Measurements from ENCODE around the gene PRAMEF9. TPM values are rescaled to one million over a fixed set of nuclear protein-coding genes. Genes with fewer than 3 reads are reported as not detected.
"Not testable (repeated sequence)": the region's sequence is repeated elsewhere in the genome, so short reads cannot be mapped to it uniquely, and the experiment has no call there.

The PRAMEF9 gene
- not detected for total RNA-seq

DNA sequence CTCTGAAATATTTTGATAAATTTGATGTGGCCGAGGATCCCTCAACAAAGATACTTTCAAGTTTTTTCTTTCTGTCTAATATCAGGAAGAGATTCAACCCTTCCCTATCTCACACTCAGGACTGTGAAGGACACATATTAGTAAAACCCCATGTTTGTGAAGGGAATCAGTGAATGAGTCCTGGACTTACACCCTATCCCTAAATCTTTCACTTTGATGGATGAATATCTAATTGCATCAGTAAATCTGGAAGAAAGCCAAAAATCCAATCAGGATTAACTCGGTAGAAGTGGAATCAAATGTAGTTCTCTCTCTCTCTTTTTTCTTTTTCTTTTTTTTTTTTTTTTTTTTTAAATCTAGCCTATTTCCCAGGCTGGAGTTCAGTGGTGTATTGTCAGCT is at the start of gene PRAMEF9:
Gene PRAMEF9 (plus strand): TSS at position 301 of the 400 bp plus-strand sequence. CDS start 3,433 bp downstream, outside the sequence.
- H3K36me3 ChIP-seq; H3K4me3 ChIP-seq; DNase-seq; H3K9me3 ChIP-seq; H3K4me1 ChIP-seq; H3K27me3 ChIP-seq; intact Hi-C loops (cut with DNase I; ENCODE audit: low total_unique reads); H3K27ac ChIP-seq: not testable (repeated sequence)

DNA sequence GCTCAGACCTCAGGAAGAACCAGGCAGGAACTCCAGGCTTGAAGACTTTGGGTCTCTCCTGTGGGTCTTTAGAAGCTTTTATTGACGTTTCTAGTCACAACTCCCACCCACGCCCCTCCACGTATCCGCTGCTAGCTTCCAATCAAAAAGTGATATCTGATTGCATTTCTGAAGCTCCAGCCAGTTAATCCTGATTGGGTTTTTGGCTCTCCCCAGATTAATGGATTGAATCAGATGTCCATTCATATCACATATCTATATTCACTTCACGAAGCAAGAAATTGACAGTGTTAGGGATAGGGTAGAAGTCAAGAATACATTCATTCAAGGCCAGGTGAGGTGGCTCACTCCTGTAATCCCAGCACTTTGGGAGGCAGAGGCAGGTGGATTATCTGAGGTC is 15.7 kb upstream of the PRAMEF9 start, which contains the start of gene PRAMEF26:
Gene PRAMEF26 (minus strand): TSS at position 101 of the 400 bp plus-strand sequence. CDS start 2,914 bp downstream, outside the sequence.
- H3K27me3 ChIP-seq; H3K9me3 ChIP-seq; DNase-seq; intact Hi-C loops (cut with DNase I; ENCODE audit: low total_unique reads); H3K4me1 ChIP-seq; H3K27ac ChIP-seq; H3K4me3 ChIP-seq; H3K36me3 ChIP-seq: not testable (repeated sequence)

DNA sequence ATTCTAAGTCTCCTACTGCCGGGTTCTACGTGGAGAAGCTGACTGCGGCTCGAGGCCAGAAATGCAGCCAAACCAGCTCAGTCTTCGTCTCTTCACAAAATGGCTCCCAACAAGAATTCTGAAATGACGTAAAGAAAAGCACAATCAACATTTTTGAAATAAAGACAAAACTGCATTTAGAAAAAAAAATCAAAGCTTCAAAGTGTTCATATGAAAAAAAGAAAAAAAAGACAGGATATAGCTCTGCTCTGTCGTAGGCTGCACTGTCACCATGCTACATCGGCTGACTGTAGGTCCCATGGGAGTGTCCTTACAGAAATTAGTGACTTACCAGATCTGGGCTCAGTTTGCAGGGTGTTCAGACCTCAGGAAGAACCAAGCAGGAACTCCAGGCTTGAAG is 6.1 kb upstream of the PRAMEF9 start, which contains the start of gene HNRNPCL4:
Gene HNRNPCL4 (minus strand): TSS at position 101 of the 400 bp plus-strand sequence. CDS start 164 bp downstream, outside the sequence.
- intact Hi-C loops (cut with DNase I; ENCODE audit: low total_unique reads); H3K4me3 ChIP-seq; DNase-seq; H3K36me3 ChIP-seq; H3K4me1 ChIP-seq; H3K27me3 ChIP-seq; H3K27ac ChIP-seq; H3K9me3 ChIP-seq: not testable (repeated sequence)

DNA sequence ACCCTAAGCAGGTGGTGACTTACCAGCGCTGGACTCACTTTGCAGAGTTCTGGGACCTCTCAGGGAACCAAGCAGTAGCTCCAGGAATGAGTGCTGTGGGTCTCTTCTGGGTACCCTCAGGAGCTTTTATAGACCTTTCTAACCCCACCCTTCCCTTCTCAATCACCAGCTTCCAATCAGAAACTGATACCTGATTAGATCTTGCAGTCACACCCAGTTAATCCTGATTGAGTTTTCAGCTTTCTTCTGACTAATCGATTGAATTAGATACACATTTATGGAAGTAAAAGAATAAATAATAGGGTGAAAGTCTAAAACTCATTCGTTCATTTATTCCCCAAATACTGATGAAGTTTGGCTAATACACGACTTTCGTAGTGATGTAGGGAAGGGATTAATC is 29.7 kb downstream of the PRAMEF9 start, which contains the start of gene PRAMEF13:
Gene PRAMEF13 (minus strand): TSS at position 101 of the 400 bp plus-strand sequence. CDS start 1,820 bp downstream, outside the sequence.
- H3K36me3 ChIP-seq; H3K4me3 ChIP-seq; H3K27me3 ChIP-seq; H3K9me3 ChIP-seq; intact Hi-C loops (cut with DNase I; ENCODE audit: low total_unique reads); DNase-seq; H3K4me1 ChIP-seq; H3K27ac ChIP-seq: not testable (repeated sequence)

DNA sequence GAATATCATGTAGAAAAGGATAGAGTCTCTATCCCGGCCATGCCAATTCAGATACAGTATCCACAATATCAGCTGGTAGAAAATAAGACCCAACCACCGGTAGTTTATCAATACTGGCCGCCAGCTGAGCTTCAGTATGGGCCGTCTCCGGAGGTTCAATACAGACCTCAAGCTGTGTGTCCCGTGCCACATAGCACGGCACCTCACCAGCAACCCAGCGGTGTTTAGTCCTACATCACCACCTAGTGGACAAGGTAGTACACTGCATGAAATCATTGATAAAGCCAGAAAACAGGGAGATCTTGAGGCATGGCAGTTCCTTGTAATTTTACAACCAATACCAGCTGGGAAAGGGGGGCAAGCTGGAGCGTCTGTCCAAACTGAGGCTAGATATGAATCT is 37.1 kb downstream of the PRAMEF9 start:
- H3K9me3 ChIP-seq; H3K4me3 ChIP-seq; H3K4me1 ChIP-seq; DNase-seq; H3K36me3 ChIP-seq; H3K27ac ChIP-seq; H3K27me3 ChIP-seq; intact Hi-C loops (cut with DNase I; ENCODE audit: low total_unique reads): not testable (repeated sequence)

DNA sequence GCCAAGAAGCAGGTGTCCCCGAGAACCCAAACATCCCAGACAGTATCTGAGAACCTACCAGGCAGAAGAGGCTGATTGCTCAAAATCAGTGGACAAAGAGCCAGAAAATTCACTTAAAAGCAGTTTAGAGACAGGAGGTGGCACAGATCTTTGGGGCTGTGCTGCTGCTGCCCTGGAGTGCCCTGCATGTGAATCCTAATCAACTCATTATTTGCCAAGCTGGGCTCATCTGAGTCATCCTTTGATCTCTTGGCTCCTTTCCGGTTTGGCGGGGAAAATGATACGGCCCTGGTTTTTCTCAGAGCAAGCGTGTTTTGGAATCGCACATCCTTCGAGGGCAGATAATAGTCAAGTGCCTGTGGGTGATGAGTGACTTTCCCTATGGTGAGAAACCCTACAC is 45.0 kb downstream of the PRAMEF9 start:
- DNase-seq; H3K4me3 ChIP-seq; H3K9me3 ChIP-seq; intact Hi-C loops (cut with DNase I; ENCODE audit: low total_unique reads); H3K36me3 ChIP-seq; H3K27ac ChIP-seq; H3K4me1 ChIP-seq; H3K27me3 ChIP-seq: not testable (repeated sequence)

DNA sequence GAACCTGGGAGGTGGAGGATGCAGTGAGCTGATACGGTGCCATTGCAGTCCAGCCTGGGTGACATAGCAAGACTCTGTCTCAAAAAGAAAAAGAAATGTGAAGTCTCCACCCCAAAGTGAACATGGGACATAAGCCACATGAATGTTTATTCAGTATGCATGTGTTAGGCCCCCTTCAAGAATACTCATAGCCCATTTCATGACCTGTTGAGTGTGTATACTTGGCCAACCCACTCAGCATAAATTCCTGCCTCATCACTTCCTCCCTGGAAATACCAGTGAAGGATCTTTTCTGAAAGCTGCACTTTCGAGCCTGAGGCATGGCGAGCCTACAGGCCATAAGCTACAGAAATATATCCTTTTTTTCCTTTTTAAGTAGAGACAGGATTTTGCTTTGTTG is 47.6 kb downstream of the PRAMEF9 start:
- H3K36me3 ChIP-seq; H3K9me3 ChIP-seq; intact Hi-C loops (cut with DNase I; ENCODE audit: low total_unique reads); H3K27me3 ChIP-seq; H3K4me3 ChIP-seq; H3K27ac ChIP-seq; DNase-seq; H3K4me1 ChIP-seq: not testable (repeated sequence)

DNA sequence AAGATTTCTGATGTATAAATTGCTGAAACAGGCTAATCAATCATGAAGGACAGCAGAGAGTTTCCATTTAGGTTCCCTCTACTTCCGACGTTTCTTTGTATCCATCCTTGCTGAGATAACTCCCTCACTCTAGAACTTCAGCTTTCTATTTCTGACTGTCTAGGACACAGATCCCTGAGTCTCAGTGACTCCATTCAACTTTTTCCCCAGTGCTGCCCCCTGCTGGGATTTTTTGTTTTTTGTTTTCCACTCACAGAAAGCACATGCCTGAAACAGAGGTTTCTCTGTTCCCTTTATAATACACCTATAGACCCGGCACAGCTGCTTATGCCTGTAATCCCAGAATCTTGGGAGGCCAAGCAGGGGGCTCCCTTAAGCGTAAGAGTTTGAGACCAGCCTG is 51.1 kb downstream of the PRAMEF9 start:
- H3K27me3 ChIP-seq; H3K4me1 ChIP-seq; H3K27ac ChIP-seq; H3K4me3 ChIP-seq; H3K36me3 ChIP-seq; DNase-seq; intact Hi-C loops (cut with DNase I; ENCODE audit: low total_unique reads); H3K9me3 ChIP-seq: not testable (repeated sequence)

DNA sequence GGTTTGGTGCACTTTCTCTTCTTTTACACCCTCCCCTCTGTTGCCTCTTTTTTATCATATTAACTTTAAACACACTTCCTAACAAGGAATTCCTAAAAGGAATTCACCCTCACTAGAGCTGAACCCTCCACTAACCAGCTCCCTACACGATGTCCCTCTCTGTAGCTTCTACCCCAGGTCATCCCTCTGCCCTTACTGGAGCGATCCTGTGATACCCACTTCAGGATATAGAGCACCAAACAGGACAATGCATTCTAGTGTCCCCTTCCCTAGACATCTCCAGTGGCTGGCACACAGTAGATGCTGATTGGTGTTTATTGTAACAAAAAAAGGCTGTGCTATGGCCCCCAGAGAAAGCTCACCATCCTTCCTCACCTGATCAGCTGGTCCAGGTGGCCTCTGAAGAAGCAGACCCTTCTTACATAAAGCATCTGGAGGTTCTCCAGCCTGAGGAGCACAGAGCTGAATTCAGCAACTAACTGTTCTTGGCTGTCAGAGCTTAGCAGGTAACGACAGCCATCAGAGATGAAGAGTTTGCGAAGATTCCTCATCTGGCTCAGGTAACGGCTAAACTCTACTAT is 52.9 kb downstream of the PRAMEF9 start:
- Histone ChIP-seq H3K27me3 (no peaks in the 10 kb centered on the region), H3K9me3 (no peaks in the 10 kb centered on the region), H3K27ac (no peak overlapping the region), H3K4me3 (no peak overlapping the region), H3K4me1 (no peaks in the 10 kb centered on the region), H3K36me3 (no peaks in the 10 kb centered on the region)
- DNase-seq: no peak
- intact Hi-C loops (cut with DNase I; ENCODE audit: low total_unique reads): no loop called here
- TF ChIP-seq POLR2A (IDR thresholded peaks at IDR 0.05): no peak
- TF ChIP-seq, protein P1, sequence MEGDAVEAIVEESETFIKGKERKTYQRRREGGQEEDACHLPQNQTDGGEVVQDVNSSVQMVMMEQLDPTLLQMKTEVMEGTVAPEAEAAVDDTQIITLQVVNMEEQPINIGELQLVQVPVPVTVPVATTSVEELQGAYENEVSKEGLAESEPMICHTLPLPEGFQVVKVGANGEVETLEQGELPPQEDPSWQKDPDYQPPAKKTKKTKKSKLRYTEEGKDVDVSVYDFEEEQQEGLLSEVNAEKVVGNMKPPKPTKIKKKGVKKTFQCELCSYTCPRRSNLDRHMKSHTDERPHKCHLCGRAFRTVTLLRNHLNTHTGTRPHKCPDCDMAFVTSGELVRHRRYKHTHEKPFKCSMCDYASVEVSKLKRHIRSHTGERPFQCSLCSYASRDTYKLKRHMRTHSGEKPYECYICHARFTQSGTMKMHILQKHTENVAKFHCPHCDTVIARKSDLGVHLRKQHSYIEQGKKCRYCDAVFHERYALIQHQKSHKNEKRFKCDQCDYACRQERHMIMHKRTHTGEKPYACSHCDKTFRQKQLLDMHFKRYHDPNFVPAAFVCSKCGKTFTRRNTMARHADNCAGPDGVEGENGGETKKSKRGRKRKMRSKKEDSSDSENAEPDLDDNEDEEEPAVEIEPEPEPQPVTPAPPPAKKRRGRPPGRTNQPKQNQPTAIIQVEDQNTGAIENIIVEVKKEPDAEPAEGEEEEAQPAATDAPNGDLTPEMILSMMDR (IDR thresholded peaks at IDR 0.05): no peak

DNA sequence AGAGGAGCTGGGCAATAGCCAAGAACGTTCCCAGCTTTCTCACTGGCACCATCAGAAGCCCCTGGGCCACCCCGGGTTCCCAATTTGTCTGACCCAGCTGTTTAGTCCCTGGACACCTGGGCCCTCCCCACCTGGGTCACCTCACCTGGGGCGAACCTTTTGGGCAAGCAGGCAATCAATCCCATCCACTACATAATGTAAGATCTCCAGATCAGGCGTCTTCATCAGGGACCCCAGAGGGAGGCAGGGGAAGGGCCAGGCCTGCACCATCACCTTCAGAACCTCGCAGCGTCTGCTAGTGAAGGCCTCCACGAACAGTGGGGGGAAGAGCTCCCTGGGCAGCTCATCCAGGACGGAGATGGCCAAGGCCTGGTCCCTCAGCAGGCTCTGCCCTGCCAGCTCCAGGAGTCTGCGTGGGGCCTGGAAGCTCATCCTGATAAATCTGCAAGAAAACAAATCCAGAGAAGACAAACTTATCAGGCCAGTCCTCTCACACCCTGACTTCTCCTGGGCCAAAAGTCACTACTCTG is 54.1 kb downstream of the PRAMEF9 start, which contains the start of gene PRAMEF18:
Gene PRAMEF18 (minus strand): TSS at position 480 of the 530 bp plus-strand sequence. CDS start 48 bp downstream, at position 432.
- H3K9me3 ChIP-seq; DNase-seq; H3K4me1 ChIP-seq; intact Hi-C loops (cut with DNase I; ENCODE audit: low total_unique reads); H3K27ac ChIP-seq; H3K4me3 ChIP-seq; H3K36me3 ChIP-seq; H3K27me3 ChIP-seq: not testable (repeated sequence)

DNA sequence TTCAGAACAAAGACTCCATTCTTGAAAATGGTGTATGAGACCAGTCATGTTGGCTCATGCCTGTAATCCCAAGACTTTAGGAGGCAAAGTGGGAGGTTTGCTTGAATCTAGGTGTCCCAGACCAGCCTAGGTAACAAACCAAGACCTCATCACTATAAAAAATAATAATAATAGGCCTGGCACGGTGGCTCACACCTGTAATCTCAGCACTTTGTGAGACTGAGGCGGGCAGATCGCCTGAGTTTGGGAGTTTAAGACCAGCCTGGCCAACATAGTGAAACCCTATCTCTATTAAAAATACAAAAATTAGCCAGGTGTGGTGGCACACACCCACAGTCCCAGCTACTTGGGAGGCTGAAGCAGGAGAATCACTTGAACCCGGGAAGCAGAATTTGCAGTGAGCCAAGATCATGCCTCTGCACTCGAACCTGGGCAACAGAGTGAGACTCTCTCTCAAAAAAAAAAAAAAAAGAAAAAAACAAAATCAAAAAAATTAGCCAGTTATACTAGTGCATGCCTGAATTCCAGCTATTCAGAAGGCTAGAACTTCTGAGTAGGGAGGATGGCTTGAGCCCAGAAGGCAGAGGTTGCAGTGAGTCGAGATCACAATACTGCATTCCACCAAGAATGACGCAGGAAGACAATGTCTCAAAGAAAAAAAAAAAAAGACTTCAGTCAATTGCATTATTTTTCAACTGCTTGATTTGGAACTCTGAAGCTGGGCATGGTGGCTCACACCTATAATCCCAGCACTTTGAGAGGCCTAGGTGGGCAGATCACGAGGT is 55.8 kb downstream of the PRAMEF9 start:
- intact Hi-C loops (cut with DNase I; ENCODE audit: low total_unique reads); H3K9me3 ChIP-seq; H3K27me3 ChIP-seq; H3K4me1 ChIP-seq; H3K36me3 ChIP-seq; H3K4me3 ChIP-seq; DNase-seq; H3K27ac ChIP-seq: not testable (repeated sequence)
